Endothelial cell of umbilical vein (primary cell): ENCODE data around the gene ZC3H13.

ENCODE experiments used
- FOS ChIP-seq: IDR thresholded peaks from 2 replicates; pipeline ENCODE4 v1.6.1; 2011; ENCODE audit warnings: mild to moderate bottlenecking, low read length, moderate library complexity, borderline replicate concordance; ENCODE audit not compliant: insufficient read depth
- POLR2A ChIP-seq: IDR thresholded peaks from 2 replicates; pipeline ENCODE4 v1.6.1; 2012; ENCODE audit warnings: low read depth, mild to moderate bottlenecking, control low read depth, low read length
- POLR2AphosphoS5 ChIP-seq: IDR thresholded peaks from 2 replicates; pipeline ENCODE4 v1.6.1; 2012; ENCODE audit warnings: low read depth, mild to moderate bottlenecking, control low read depth, low read length, moderate library complexity; ENCODE audit not compliant: insufficient read depth
- TF ChIP-seq, protein P1 (sequence below), 2 donors: IDR thresholded peaks; 1 replicate in 1 of 2; 2 replicates in 1 of 2; pipeline ENCODE4 v1.5.1; 2011; ENCODE audit warnings: low read length in 2 of 2, mild to moderate bottlenecking in 2 of 2, moderate library complexity in 2 of 2, control low read depth in 1 of 2, inconsistent platforms in 1 of 2, low read depth in 1 of 2; ENCODE audit not compliant: insufficient read depth in 1 of 2; ENCODE audit errors: extremely low read depth in 1 of 2

DNA sequence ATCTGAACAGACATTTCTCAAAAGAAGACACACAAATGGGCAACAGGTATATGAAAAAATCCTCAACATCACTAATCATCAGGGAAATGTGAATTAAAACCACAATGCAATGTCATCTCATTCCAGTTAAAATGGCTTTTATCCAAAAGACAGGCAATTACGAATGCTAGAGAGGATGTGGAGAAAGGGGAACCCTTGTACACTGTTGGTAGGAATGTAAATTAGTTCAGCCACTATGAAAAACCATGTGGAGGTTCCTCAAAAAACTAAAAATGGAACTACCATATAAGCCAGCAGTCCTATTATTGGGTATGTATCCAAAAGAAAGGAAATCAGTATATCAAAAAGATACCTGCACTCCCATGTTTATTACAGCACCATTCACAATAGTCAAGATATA is 24.7 kb upstream of the ZC3H13 start:
- TF ChIP-seq FOS (no peak), POLR2A (no peak), POLR2AphosphoS5 (no peak)
- TF ChIP-seq, protein P1, sequence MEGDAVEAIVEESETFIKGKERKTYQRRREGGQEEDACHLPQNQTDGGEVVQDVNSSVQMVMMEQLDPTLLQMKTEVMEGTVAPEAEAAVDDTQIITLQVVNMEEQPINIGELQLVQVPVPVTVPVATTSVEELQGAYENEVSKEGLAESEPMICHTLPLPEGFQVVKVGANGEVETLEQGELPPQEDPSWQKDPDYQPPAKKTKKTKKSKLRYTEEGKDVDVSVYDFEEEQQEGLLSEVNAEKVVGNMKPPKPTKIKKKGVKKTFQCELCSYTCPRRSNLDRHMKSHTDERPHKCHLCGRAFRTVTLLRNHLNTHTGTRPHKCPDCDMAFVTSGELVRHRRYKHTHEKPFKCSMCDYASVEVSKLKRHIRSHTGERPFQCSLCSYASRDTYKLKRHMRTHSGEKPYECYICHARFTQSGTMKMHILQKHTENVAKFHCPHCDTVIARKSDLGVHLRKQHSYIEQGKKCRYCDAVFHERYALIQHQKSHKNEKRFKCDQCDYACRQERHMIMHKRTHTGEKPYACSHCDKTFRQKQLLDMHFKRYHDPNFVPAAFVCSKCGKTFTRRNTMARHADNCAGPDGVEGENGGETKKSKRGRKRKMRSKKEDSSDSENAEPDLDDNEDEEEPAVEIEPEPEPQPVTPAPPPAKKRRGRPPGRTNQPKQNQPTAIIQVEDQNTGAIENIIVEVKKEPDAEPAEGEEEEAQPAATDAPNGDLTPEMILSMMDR (IDR thresholded peaks at IDR 0.05; ENCODE audit: extremely low read depth in 1 of 2, insufficient read depth in 1 of 2, low read depth in 1 of 2, low read length in 2 of 2): no peak
